Measurements from ENCODE around the gene CPA4.

Gene CPA4

DNA sequence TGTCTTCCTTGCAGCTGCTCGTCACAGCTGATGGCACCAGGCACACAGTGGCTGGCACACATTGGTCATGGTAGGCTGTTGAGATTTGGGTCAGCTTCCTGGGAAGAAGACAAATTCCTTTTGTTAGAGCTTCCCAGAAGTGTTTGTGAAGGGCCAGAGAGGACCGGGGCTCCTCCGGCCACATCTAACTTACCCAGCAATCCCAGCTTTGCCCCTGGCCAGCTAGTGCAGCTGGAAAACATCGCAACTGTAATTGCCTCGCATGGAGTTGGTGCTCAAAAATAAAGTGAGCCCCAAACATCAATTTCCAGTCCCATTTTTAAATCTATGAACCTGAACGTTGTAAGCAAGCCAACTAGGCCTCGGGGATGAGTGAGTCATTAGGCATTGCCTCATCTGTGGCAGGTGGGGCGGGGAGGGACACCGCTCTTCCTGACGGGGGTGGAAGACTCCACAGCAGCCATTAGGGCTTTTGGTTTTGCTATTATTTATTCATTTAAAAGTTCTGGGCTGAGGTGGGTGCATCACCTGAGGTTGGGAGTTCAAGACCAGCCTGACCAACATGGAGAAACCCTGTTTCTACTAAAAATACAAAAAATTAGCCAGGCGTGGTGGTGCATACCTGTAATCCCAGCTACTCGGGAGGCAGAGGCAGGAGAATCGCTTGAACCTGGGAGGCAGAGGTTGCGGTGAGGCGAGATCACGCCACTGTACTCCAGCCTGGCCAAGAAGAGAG, 64.1 kb downstream of the CPA4 start:
- H3K27ac Mint-ChIP-seq, result no peak overlapping the region
- H3K4me1 Mint-ChIP-seq (ENCODE audit: low read depth), result no peaks in the 10 kb centered on the region
- H3K4me3 Mint-ChIP-seq, result no peak overlapping the region
- H3K27me3 Mint-ChIP-seq, result no peaks in the 10 kb centered on the region
- H3K36me3 Mint-ChIP-seq, result peaks cover 9% of the 10 kb centered on the region
- peaks cover 4% of the 10 kb centered on the region for H3K9me3 Mint-ChIP-seq (ENCODE audit: low read depth)

DNA sequence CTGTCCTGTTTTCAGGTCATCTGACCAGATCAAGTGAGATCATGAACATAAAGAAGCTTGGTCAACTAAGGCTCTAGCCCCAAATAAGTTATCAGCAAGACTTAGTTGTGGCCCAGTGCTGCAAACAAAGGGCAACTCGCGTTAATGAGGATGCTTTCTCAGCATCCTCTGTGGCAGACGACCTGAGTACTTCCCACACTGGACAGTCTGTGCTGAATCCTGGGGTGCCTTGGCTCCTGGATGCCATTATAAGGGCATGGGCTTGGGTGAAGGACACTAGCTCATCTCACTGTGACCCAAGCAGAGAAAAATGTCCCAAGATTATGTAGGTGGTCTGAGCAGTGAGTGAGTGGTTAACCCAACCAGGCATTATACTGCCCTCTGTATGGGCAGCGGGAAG, 65.5 kb downstream of the CPA4 start:
- H3K36me3 Mint-ChIP-seq, result peaks cover 9% of the 10 kb centered on the region
- no peak overlapping the region for H3K4me3 Mint-ChIP-seq
- no peak overlapping the region for H3K27ac Mint-ChIP-seq
- no peaks in the 10 kb centered on the region for H3K27me3 Mint-ChIP-seq
- H3K9me3 Mint-ChIP-seq (ENCODE audit: low read depth), result peaks cover 4% of the 10 kb centered on the region
- H3K4me1 Mint-ChIP-seq (ENCODE audit: low read depth), result peaks cover 3% of the 10 kb centered on the region

DNA sequence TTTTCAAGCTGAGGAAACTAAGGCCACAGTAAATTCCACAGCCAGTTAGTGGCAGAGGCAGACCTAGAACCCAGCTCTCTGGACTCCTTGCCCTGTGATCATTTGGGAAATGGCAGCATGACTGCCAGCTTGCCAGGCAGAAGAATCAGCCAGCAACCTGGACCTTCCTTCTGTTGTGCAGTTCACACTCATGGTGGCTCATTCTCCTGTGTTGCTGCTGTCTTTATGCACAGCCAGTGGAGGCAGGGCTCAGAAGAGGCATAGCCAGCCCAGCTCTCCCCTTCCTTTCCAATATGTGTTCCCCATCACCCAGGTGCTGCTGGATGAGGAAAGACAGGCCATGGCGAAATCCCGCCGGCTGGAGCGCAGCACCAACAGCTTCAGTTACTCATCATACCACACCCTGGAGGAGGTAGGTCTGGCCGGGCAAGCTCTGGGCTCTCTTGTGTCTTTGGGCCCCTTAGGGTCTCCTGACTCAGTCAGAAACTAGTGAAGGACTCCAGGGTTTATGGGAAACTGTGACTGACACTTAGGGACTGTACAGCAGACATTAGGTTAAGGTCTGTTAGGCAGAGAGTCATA, 66.4 kb downstream of the CPA4 start:
- no peaks in the 10 kb centered on the region for H3K27me3 Mint-ChIP-seq
- no peak overlapping the region for H3K4me3 Mint-ChIP-seq
- peaks cover 3% of the 10 kb centered on the region for H3K4me1 Mint-ChIP-seq (ENCODE audit: low read depth)
- H3K36me3 Mint-ChIP-seq, result peaks cover 9% of the 10 kb centered on the region
- H3K9me3 Mint-ChIP-seq (ENCODE audit: low read depth), result peaks cover 4% of the 10 kb centered on the region
- H3K27ac Mint-ChIP-seq, result no peak overlapping the region

DNA sequence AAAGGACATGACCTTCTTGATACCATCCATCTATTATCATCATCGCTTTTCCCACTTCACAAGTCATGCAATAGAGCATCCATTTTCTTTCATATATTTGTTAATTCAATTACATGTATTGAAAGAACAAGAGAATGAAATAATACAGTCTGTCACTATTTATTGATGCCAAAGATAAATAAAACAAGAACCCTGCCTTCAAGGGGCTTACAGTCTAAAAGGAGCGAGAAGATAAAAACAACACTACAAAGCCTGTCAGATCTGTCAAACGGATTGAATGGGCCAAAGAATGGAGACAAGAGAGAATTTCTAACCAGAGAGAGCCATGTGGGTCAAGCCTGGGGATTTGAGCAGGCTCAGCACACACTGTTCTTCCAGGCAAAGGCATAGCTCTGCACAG, 67.6 kb downstream of the CPA4 start:
- no peak overlapping the region for H3K27ac Mint-ChIP-seq
- no peaks in the 10 kb centered on the region for H3K27me3 Mint-ChIP-seq
- no peak overlapping the region for H3K4me3 Mint-ChIP-seq
- peaks cover 9% of the 10 kb centered on the region for H3K36me3 Mint-ChIP-seq
- peaks cover 4% of the 10 kb centered on the region for H3K9me3 Mint-ChIP-seq (ENCODE audit: low read depth)
- peaks cover 8% of the 10 kb centered on the region for H3K4me1 Mint-ChIP-seq (ENCODE audit: low read depth)

DNA sequence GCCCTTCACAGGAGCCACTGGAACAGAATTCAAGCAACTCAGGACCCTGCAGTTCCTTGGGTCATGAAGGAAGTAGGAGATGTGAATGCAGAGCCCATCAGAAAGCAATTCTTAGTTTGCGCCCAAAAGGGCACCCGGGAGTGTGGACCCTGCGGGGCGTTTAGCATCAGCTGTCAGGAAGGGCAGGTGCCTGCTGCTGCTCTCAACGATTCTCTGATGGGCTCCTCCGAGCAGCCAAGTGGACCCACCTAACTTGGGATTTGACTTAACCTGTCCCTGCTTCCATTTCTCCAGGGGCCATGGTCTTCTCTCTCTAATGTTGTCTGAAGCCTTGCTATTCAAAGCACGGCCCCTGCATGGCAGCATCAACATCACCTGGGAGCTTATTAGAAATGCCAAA, 68.7 kb downstream of the CPA4 start:
- Mint-ChIP-seq H3K9me3 (ENCODE audit: low read depth) (peaks cover 4% of the 10 kb centered on the region), H3K27ac (no peak overlapping the region), H3K4me3 (no peak overlapping the region), H3K27me3 (no peaks in the 10 kb centered on the region), H3K36me3 (peaks cover 9% of the 10 kb centered on the region), H3K4me1 (ENCODE audit: low read depth) (peaks cover 18% of the 10 kb centered on the region)

DNA sequence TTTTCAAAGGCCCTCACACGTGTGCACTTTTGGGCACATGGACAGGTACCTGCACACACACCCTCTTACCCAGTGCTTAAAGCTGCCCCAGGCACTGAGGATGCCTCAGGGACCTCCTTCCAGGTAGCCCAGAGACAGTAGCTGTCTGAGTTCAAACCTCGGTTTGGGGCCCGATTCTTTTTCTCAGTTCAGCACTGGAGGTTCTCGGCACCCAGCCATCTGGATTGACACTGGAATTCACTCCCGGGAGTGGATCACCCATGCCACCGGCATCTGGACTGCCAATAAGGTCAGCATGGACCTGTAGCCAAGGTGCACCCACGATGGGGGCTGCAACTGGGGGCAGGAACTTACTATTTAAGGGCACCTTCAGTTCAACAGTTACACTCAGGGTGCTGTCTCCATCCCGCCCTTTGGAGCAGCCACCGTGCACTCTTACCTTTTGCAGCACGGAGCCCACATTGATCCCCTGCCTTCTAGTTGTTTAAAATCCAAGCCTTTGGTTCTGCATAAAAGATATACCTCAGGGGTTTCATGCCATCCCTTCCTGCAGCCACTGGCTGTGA, 69.4 kb downstream of the CPA4 start:
- Mint-ChIP-seq H3K27ac (no peak overlapping the region), H3K27me3 (no peaks in the 10 kb centered on the region), H3K9me3 (ENCODE audit: low read depth) (peaks cover 4% of the 10 kb centered on the region), H3K36me3 (peaks cover 9% of the 10 kb centered on the region), H3K4me3 (no peak overlapping the region), H3K4me1 (ENCODE audit: low read depth) (peaks cover 25% of the 10 kb centered on the region)

DNA sequence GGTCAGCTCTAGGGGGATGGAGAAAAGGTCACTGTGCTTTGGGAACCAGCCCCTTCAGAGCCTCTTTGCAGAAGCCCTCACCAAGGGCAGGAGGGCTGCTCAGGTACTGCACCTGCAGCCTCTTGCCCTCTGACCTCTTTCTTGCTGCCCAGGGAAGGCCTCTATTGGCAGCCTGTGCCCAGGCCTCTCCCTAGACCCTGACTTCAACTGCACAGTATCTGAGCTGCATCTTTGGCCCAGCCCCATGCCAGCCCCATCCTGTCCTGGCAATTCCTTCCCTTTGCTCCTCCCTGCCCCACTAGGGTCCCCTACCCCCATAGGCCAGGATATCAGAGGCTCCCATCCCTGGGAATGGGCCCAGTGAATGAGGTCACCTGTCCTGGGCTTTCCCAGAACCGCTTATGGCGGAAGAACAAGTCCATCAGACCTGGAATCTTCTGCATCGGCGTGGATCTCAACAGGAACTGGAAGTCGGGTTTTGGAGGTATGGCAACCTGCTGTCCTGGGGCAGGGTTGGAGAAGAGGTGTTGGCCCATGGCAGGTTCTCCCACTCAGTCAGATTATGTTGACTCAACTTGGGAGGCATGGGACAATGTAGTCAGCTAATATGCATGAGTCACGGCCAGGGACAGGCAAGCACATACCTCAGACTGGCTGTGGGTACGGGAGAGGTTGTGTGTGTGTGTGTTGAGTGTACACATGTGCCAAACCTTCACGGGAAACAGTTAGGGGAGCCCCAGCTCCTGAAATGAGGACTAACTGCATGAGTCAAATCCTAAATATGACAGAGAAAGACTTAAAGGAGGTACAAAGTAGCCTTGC, 70.3 kb downstream of the CPA4 start:
- Mint-ChIP-seq H3K27ac (no peak overlapping the region), H3K36me3 (peaks cover 9% of the 10 kb centered on the region), H3K4me1 (ENCODE audit: low read depth) (peaks cover 34% of the 10 kb centered on the region), H3K27me3 (no peaks in the 10 kb centered on the region), H3K4me3 (no peak overlapping the region), H3K9me3 (ENCODE audit: low read depth) (peaks cover 4% of the 10 kb centered on the region)

DNA sequence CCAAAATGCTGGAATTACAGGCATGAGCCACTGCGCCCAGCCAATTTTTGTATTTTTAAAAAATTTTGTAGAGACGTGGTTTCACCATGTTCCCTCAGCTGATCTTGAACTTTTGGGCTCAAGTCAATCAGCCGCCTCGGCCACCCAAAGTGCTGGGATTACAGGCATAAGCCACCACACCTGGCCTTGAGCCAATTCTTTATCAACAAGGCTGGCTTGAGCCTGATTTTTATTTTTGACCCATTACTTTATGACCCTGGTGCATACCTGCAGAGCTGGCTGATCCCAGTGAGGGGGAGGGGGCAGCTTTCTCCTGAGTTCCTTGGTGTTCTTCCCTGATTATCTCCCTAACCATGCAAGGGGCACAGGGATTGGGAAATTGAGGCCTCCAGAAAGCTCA, 71.5 kb downstream of the CPA4 start:
- Mint-ChIP-seq H3K27me3 (no peaks in the 10 kb centered on the region), H3K27ac (no peak overlapping the region), H3K36me3 (peaks cover 7% of the 10 kb centered on the region), H3K9me3 (ENCODE audit: low read depth) (peaks cover 4% of the 10 kb centered on the region), H3K4me3 (no peak overlapping the region), H3K4me1 (ENCODE audit: low read depth) (peaks cover 46% of the 10 kb centered on the region)

DNA sequence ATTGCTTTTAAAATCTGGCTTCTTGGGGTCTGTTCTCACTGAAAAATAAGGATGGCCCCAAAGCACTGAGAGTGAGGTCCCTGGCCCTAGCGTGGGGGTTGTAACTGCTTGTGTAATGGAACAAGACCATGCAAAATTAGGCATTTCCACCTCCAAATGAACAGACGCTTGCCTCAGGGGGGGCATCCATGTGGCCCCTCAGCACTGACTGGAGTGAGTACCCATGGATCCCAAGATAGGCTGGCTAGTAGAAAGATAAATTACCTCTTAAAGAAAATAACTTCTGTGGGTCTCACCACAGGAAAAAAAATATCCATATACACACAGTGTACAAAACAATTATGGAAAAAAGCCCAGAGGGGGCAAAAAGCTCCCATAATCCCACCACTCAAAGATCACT, 72.1 kb downstream of the CPA4 start:
- H3K27ac Mint-ChIP-seq, result peak overlapping the region; percentile 46
- H3K9me3 Mint-ChIP-seq (ENCODE audit: low read depth), result peaks cover 4% of the 10 kb centered on the region
- peaks cover 4% of the 10 kb centered on the region for H3K36me3 Mint-ChIP-seq
- H3K4me1 Mint-ChIP-seq (ENCODE audit: low read depth), result peaks cover 52% of the 10 kb centered on the region
- peak overlapping the region; percentile 30 for H3K4me3 Mint-ChIP-seq
- H3K27me3 Mint-ChIP-seq, result no peaks in the 10 kb centered on the region

DNA sequence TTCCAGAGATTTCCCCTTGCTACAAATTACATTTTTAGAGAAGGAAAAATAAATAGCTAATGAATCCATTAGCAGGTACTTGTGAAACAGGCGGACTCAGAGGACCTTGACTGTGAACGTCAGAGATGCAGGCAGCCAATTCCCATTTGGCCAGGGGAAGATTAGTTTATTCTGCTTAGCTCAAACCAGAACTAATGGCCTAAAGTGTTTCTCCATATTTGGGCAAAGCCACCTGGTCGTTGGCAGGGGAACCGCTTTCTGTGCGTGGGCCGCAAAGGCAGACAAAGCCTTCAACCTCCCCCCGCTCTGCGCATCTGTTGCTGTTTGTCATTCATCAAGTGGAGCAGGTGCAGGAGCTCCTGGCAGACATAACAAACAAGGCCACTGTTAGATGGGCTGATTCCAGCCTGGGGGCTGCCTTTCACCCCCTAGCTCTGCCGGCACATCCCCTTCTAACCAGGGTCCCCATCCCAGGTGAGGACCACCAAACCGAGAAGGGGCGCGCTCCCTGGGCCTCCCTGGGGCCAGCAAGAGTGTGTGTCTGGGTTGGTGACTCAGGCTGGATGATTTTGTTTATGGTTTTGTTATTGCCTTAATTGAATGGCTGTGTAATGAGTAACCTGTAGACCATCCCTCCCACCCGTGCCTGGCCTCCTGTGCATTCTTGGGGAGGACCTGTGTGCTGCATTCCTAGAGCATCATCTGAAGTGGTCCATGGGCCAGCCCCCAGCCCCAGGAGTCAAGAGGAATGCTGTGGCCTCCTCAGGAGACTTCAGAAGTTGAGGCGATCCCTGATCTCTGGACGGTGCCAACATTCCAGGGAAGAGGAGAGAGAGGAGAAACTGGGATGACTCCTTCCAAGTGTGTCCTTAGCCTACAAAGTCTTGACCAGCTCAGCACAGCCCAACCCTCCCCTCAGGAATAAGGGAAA, 72.8 kb downstream of the CPA4 start:
- no peaks in the 10 kb centered on the region for H3K27me3 Mint-ChIP-seq
- H3K4me3 Mint-ChIP-seq, result peak overlapping the region; percentile 68
- H3K36me3 Mint-ChIP-seq, result peaks cover 2% of the 10 kb centered on the region
- H3K9me3 Mint-ChIP-seq (ENCODE audit: low read depth), result no peaks in the 10 kb centered on the region
- H3K27ac Mint-ChIP-seq, result peak overlapping the region; percentile 93
- peaks cover 55% of the 10 kb centered on the region for H3K4me1 Mint-ChIP-seq (ENCODE audit: low read depth)

DNA sequence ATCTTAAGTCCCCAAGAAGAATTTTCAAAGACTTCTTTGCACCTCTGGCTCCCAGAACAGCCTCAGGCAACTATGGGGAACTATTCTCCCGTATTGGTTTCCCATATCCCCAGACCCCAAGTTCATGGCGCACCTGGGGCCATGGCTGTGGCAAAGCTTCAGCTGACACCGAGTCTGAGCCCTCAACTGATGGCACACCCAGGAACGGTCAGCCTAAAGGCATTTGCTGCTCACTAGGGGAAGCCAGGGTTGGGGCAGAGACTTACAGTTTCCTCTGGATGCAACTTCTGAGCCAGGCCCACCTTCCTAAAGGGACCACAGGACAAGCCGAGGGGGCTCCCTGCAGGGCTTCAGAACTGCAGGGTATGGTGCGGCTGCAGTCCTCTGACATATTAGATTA, 73.6 kb downstream of the CPA4 start:
- Mint-ChIP-seq H3K4me1 (ENCODE audit: low read depth) (peaks cover 55% of the 10 kb centered on the region), H3K36me3 (no peaks in the 10 kb centered on the region), H3K4me3 (peak overlapping the region; percentile 83), H3K9me3 (ENCODE audit: low read depth) (no peaks in the 10 kb centered on the region), H3K27me3 (no peaks in the 10 kb centered on the region), H3K27ac (peak overlapping the region; percentile 93)

DNA sequence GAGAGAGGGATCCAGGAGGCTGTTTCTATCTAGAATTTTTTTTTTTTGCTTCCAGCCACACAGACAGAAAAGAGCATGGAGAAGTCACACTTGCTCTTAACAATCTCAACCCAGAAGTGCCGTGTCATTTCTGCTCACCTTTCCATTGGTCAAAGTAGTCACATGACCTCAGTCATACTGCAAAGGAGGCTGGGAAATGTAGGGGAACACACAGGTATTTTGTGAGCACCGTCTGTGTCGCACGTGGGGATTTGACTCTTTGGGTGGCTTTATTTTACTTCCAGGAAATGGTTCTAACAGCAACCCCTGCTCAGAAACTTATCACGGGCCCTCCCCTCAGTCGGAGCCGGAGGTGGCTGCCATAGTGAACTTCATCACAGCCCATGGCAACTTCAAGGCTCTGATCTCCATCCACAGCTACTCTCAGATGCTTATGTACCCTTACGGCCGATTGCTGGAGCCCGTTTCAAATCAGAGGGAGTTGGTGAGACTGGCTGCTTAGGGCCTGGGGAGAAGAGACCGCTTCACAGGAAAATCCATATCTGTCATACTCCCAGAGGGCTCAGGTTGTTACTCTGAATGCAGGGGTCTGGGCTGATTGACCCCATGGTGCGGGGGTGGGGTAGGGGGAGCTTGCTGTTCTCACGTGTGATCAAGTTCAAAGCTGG, 74.3 kb downstream of the CPA4 start:
- peaks cover 55% of the 10 kb centered on the region for H3K4me1 Mint-ChIP-seq (ENCODE audit: low read depth)

DNA sequence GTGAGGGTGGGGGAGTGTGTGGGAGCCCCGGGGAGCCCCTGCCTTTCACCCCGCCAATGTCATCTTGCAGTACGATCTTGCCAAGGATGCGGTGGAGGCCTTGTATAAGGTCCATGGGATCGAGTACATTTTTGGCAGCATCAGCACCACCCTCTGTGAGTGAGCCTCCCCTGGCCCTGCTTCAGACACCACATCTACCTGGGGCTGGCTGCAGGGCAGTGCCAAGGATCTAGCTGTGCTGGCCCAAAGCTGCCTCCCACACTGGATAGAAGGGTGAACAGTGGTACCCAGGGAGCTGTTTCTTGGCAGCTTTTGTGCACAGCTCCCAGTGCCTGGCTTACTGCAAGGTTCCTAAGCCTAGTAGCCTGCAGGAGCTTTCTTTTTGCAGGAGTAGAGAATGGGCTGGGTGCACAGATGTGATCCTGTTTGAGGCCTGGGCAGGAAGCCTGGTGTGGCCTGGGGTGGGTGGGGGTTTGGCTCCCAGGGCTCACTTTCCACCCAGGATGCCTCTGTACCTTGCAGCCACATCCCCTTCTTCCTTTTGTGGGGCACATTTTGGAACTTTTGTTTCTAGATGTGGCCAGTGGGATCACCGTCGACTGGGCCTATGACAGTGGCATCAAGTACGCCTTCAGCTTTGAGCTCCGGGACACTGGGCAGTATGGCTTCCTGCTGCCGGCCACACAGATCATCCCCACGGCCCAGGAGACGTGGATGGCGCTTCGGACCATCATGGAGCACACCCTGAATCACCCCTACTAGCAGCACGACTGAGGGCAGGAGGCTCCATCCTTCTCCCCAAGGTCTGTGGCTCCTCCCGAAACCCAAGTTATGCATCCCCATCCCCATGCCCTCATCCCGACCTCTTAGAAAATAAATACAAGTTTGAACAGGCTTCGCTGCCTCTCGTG, 75.1 kb downstream of the CPA4 start:
- Mint-ChIP-seq H3K4me1 (ENCODE audit: low read depth) (peaks cover 55% of the 10 kb centered on the region), H3K4me3 (peak overlapping the region; percentile 83), H3K36me3 (no peaks in the 10 kb centered on the region), H3K9me3 (ENCODE audit: low read depth) (no peaks in the 10 kb centered on the region), H3K27ac (peak overlapping the region; percentile 93), H3K27me3 (no peaks in the 10 kb centered on the region)

More for the DNA sequence above, 74.3 kb downstream of the CPA4 start:
- Mint-ChIP-seq H3K4me3 (peak overlapping the region; percentile 83), H3K36me3 (no peaks in the 10 kb centered on the region), H3K27me3 (no peaks in the 10 kb centered on the region), H3K9me3 (ENCODE audit: low read depth) (no peaks in the 10 kb centered on the region), H3K27ac (peak overlapping the region; percentile 93)

Measured in activated naive CD8-positive, alpha-beta T cell (primary cell).